Measurements from ENCODE around the gene NCOA4.

DNA sequence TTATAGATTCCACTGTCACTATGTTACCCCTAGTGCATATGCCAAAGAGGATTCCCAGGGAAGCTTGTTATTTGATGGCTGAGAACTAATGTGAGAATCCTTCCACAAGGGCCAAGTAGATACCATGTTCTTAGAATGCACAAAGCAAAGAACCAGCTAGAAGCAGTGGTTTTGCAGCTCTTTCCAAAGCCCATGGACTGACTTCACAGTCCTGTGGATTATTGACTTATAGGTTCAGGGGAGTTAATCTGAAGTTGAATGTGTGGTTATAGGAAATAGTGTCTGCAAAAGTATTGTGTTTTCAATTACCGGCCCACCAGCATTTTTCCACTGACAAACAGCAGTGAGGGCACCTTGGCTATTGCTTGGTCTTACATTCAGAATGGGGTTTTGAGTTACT lies 29.9 kb downstream of the NCOA4 start:
- no peak for TF ChIP-seq ZNF416 (CRISPR knock-in tag; IDR thresholded peaks at IDR 0.05)
- TF ChIP-seq JUN (CRISPR knock-in tag; IDR thresholded peaks at IDR 0.05): no peak
- TF ChIP-seq, protein P1, sequence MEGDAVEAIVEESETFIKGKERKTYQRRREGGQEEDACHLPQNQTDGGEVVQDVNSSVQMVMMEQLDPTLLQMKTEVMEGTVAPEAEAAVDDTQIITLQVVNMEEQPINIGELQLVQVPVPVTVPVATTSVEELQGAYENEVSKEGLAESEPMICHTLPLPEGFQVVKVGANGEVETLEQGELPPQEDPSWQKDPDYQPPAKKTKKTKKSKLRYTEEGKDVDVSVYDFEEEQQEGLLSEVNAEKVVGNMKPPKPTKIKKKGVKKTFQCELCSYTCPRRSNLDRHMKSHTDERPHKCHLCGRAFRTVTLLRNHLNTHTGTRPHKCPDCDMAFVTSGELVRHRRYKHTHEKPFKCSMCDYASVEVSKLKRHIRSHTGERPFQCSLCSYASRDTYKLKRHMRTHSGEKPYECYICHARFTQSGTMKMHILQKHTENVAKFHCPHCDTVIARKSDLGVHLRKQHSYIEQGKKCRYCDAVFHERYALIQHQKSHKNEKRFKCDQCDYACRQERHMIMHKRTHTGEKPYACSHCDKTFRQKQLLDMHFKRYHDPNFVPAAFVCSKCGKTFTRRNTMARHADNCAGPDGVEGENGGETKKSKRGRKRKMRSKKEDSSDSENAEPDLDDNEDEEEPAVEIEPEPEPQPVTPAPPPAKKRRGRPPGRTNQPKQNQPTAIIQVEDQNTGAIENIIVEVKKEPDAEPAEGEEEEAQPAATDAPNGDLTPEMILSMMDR (IDR thresholded peaks at IDR 0.05): no peak
- TF ChIP-seq, protein P2, sequence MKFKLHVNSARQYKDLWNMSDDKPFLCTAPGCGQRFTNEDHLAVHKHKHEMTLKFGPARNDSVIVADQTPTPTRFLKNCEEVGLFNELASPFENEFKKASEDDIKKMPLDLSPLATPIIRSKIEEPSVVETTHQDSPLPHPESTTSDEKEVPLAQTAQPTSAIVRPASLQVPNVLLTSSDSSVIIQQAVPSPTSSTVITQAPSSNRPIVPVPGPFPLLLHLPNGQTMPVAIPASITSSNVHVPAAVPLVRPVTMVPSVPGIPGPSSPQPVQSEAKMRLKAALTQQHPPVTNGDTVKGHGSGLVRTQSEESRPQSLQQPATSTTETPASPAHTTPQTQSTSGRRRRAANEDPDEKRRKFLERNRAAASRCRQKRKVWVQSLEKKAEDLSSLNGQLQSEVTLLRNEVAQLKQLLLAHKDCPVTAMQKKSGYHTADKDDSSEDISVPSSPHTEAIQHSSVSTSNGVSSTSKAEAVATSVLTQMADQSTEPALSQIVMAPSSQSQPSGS (CRISPR knock-in tag; IDR thresholded peaks at IDR 0.05; ENCODE audit: borderline replicate concordance, low read depth): no peak
- TF ChIP-seq, protein P3, sequence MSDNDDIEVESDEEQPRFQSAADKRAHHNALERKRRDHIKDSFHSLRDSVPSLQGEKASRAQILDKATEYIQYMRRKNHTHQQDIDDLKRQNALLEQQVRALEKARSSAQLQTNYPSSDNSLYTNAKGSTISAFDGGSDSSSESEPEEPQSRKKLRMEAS (CRISPR knock-in tag; IDR thresholded peaks at IDR 0.05): no peak
- no peak for TF ChIP-seq JAZF1 (CRISPR knock-in tag; IDR thresholded peaks at IDR 0.05)
- no peak for TF ChIP-seq ESRRA (CRISPR knock-in tag; IDR thresholded peaks at IDR 0.05; ENCODE audit: borderline replicate concordance)
- TF ChIP-seq NFYB (CRISPR knock-in tag; conservative IDR thresholded peaks at IDR 0.05; ENCODE audit: low read depth): no peak
- no peak for TF ChIP-seq ZNF232 (CRISPR knock-in tag; IDR thresholded peaks at IDR 0.05)
- TF ChIP-seq, protein P4, sequence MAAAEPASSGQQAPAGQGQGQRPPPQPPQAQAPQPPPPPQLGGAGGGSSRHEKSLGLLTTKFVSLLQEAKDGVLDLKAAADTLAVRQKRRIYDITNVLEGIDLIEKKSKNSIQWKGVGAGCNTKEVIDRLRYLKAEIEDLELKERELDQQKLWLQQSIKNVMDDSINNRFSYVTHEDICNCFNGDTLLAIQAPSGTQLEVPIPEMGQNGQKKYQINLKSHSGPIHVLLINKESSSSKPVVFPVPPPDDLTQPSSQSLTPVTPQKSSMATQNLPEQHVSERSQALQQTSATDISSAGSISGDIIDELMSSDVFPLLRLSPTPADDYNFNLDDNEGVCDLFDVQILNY (CRISPR knock-in tag; IDR thresholded peaks at IDR 0.05): no peak

All from WTC11 (cell line).